Stimulated activated CD4-positive, alpha-beta T cell treated with anti-CD3 and anti-CD28 coated beads, TNF-alpha, amount 100 ng/mL, for 4 hours (primary cell): ENCODE data around the gene MTUS2.

Experiments used
- DNase-seq, 3 experiments: peaks; one replicate each; pipeline ENCODE4 v3.0.0-alpha.2; 2020; ENCODE audit warnings: low read depth in 3 of 3

MTUS2 gene

DNA sequence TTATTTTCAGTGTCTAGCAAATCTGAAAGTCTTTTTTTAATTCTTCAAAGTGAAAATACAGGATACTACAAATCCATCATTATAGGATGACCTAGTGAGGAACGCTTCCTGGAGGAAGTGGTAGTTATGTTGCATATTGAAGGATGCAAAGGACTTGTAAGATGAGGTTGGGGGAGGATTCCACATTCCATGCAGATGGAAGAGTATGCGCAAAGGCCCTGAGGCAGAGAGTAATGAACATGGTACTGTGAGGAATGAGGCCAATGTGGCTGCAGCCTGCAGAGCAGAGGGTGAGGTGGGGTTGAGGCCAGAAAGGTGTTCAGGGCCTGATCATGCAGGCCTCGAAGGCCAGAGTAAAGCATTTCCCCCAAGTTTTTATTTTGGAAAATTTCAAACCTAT is 202.8 kb downstream of the MTUS2 start:
- no peak for DNase-seq

- no peak for DNase-seq
Measured at GRCh38 chr13:29024783-29025182, 204.6 kb downstream of the MTUS2 start.

GRCh38 chr13:29028868-29029267 is 208.7 kb downstream of the MTUS2 start:
- no peak for DNase-seq

DNA sequence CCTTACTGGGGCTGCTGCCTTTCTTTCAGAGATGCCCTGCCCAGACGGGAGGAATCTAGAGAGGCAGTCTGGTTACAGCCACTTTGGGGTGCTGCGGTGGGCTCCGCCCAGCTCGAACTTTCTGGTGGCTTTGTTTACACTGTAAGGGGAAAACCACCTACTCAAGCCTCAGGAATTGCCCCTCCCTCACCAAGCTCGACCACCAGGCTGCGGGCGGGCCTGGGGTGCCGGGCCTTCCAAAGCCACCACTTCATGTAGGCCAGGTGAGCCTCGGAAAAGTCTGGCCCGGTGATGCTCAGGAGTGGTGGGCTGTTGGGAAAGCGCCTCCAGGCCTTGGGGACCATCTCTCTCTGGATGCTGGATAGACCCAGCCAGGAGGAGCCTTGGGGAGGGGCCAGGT is 218.6 kb downstream of the MTUS2 start:
- DNase-seq: no peak

GRCh38 chr13:29039212-29039611 is 219.1 kb downstream of the MTUS2 start:
- no peak for DNase-seq

- no peak for DNase-seq
Measured at GRCh38 chr13:29046588-29046987, 226.4 kb downstream of the MTUS2 start.

- no peak for DNase-seq
Measured at GRCh38 chr13:29049524-29049923, 229.4 kb downstream of the MTUS2 start.

- no peak for DNase-seq
Measured at GRCh38 chr13:29050719-29051118, 230.6 kb downstream of the MTUS2 start.

- no peak for DNase-seq
Measured at GRCh38 chr13:29059800-29060199, 239.7 kb downstream of the MTUS2 start.

DNA sequence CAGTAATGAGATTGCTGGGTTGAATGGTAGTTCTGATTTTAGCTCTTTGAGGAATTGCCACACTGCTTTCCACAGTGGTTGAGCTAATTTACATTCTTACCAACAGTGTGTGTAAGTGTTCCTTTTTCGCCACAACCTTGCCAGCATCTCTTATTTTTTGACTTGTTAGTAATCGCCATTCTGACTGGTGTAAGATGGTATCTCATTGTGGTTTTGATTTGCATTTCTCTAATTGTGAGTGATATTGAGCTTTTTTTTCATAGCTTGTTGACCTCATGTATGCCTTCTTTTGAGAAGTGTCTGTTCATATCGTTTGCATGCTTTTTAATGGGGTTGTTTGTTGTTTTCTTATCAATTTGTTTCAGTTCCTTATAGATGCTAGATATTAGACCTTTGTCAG is 245.0 kb downstream of the MTUS2 start:
- DNase-seq: no peak

- no peak for DNase-seq
Measured at GRCh38 chr13:29067306-29067945, 247.3 kb downstream of the MTUS2 start.

DNA sequence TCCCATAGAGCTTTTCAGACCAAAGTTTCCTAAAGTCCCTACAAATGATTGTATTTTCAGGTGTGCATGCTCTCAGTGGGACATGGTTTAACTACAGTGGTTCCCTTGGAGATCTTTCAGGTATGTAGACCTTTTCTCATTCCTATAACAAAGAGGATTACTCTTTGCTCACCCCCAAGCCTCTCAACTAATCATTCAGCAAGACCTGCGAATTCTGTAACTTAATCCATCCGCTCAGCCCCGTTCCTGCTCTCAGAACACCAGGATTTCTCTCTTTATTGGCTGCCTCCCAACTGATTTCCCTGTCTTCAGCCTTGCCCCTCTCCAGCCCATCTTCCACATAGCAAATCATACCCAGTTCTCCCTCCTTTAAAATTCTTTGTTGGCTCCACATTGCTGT is 253.6 kb downstream of the MTUS2 start:
- DNase-seq: no peak

- DNase-seq: no peak
Measured at GRCh38 chr13:29077051-29077813, 257.1 kb downstream of the MTUS2 start.

DNA sequence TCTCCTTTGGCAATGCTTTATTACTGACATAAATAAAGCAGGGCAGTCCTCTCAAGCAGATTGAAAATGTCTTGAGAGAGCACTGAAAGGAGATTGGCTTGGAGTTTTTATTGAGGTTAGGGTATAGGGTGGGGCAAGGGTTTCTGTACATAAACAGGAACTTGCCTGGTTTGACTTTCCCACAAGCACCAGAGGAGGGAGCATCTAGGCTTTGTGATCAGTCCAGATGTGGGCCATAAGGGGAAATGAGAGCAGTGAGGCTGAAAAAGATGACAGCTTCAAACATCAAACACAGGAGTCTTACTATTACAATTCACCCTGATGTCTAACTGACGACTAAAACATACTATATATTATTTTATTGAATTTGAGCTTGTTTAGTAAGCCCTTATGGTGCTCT is 260.9 kb downstream of the MTUS2 start:
- no peak for DNase-seq

DNA sequence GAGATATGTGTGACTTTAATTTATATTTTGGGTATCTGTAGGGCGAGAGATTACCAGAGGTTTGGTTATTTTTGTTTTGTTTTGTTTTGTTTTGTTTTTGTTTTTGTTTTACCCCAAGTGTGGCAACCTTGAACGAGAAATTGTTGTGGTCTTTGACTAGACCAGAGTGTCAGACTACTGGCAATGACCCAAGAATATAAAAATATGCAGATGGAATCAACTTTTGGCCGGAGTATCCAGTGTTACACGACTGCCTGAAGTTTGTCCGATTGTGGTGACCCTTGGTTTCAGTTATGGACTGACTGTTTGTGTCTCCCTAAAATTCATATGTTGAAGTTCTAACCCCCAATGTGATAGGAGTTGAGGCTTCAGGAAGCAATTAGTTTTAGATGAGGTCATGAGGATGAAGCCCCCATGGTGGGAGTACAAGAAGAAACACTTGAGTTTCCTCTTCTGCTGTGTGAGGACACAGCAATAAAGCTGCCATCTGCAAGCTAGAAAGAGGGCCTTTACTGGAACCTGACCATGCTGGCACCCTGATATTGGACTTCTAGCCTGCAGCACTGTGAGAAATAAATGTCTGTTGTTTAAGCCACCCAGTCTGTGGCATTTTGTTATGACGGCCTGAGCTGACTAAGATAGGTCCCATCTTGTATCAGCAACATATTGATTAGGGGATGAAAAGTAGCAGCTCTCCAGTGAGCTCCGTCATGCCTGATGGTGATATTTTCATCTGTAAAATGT is 261.7 kb downstream of the MTUS2 start:
- no peak for DNase-seq

DNA sequence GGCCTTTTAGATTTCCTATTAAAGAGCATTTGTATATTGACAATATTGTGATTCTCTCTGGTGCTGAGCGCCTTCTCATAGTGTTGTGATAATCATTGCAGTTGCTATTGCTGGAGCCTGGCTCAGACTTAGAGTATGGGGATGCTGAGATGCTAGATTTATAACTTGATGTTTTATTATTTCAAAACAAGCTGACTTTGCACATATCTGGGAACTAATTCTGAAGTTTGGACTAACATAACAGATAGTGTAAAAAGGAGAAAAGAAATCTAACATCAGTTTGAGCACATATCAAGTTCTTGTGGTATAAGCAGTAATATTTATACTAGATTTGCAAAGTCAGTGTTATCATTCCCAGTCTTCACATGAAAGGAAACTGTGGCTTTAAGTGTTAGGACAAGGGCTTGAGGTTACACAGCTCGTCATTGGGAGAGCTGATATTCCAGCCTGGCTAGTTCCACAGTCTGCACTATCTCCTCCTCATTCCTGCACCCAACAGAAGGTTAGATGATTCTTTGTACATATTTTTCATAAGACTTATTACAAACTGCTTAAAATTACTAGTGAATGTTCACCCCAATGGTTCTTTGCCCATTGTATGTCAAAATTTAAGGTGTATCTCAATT is 279.8 kb downstream of the MTUS2 start:
- no peak for DNase-seq

GRCh38 chr13:29100758-29101157 is 280.6 kb downstream of the MTUS2 start:
- no peak for DNase-seq

DNA sequence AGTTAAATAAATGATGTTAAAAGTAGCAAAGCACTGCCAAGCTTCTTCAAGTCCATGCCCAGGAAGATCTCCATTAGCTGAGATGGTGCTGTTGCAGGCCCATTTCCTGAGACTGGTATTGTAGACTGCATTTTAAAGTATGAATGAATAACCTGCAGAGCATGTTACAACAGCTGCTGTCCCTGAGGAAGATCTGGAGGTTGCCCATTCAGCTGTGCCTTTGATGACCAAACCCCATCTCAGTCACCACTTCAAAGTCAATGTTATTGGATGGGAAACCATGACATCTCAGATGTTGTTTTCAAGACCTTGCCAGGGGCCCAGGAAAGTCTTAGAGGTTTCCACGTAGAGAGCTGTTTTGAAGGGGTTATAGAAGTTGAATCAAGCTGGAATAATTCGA is 281.3 kb downstream of the MTUS2 start:
- no peak for DNase-seq

- no peak for DNase-seq
Measured at GRCh38 chr13:29101905-29102304, 281.8 kb downstream of the MTUS2 start.

DNA sequence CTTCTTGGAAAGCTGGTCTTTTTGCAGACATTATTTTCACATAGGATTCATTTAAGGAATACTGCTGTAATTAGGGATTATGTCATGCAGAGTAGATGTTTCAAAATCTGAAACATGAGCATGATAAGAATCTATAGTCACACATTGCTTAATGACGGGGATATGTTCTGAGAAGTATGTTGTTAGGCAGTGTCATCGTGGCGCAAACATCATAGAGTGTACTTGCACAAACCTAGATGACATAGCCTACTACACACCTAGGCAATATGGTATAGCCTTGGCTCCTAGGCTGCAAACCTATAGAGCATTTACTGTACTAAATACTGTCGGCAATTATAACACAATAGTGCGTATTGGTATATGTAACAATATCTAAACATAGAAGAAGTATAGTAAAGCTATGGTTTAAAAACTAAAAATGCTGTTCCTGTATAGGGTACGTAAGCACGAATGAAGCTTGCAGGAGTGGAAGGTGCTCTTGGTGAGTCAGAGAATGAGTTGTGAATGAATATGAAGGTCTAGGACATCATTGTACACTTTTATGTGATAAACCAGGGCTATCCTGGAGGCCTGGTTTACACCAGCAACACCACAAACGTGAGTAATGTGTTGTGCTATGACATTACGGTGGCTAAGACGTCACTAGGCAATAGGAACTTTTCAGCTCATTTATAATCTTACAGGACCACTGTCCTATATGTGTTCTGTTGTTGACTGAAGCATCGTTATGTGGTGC is 283.1 kb downstream of the MTUS2 start:
- DNase-seq: no peak

DNA sequence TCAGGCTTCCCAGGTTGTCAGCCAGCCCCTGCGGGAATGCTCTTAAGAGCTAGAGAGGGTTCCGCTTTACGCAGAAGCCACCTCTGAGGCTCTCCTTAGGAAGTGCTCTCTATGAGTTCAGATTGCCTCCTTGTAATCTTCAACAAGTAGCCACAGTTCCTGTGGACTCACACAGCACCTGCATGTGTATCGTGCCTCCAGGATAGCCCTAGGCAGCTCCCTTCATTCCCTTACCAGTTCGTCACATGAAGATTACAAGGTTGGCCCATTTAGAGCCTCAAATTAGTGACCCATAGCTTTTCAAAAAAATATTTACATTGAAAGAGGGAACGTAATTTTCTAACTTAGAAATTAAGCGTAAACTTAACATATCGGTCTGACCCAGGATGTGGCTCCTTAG is 284.3 kb downstream of the MTUS2 start:
- no peak for DNase-seq

DNA sequence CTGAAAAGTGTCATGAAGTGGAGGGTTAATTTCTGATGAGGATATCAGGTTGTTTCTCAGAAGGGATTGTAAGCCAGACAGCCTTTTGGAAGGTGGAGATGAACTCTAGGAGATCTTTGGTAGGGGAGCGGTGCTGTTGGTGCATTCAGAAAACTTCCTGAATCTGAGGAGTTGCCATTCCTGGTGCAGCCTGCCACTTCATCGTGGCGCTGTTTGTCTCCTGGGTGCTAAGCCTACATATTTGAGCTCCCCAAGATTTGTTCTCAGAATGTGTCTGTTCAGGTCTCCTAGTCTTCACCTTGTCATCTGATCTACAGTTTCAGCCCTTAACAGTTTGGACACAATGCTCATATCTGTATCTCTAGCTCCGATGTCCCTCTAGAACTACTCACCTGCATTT is 285.6 kb downstream of the MTUS2 start:
- DNase-seq: no peak
